NCI-H1105 treated with DMSO at 0.1 percent for 48 hours (cell line): Measurements from ENCODE around the gene HACE1.

Experiments used
- DNase-seq: peaks from one replicate; lab custom pipeline; 2025; lab: John Stamatoyannopoulos, UW

HACE1 gene

DNA sequence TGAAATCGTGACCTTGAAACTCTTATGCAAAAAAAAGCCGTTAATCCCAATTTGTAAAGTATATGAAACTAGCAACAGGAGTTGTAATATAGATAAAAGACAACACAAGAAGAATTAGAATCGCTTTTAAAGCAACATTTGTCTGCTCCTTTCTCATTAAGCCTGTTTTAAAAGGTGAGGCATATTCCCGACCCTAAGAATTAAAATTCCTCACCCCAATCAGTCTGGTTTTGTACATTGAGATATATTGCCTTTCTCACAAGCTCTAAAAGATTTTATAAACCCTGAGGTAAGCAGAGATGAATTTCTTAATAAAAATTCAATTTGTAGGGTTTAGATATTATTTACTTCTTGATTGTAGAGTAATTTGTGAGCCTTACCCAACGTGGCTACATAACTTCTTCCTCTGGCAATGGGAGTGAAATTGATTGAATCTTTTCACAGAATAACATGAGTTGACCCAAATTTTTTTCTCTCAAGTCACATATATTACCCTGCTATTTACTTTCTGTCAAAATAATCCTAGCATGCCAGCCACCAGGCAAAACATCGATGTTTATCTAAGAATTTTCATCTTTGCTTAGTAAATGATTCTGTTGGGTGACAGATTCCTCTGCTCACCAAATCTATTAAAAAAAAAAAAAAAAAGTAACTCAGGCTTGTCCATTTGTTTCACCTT, 173.7 kb downstream of the HACE1 start:
- no peak for DNase-seq

DNA sequence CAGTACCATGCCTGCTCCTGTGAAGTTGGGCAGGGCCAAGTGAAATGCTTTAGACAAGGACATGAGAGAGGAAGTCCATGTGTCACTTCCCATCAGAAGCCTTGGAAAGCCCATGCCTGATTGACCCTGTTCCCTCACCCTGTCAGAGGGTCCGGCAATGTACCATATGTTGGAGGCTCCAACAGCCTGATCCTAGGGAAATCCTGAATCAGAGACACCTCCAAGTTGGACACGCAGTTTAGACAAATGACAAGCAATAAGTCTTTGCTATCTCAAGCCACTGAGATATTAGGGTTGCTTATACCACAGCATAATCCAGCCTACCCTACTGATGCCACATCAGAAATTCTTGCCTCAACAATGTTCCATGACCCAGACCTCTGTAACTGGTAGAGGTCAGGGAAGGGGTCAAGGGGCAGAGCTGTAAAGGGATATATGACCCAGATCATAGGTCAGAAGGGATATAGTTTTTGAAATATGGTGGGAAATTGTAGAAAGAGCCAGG, 174.8 kb downstream of the HACE1 start:
- no peak for DNase-seq

DNA sequence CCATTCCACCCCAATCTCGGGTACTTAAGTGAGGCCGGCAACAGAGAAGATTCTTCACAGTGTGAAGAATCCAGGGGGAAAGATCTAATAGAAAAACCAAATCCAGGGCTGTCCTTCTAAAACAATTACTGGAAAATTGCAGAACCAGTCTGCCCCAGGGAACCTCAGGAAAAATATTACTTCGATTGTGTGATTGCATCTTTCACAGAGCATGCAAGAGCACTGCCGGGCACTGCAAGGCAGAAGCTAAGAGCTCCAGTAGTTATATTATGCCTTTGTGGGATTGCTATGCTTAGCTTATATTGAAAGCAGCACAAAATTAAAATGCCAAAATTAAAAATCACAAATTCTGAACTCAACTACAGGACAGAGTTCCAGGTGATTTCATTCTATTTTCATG, 175.9 kb downstream of the HACE1 start:
- DNase-seq = no peak

DNA sequence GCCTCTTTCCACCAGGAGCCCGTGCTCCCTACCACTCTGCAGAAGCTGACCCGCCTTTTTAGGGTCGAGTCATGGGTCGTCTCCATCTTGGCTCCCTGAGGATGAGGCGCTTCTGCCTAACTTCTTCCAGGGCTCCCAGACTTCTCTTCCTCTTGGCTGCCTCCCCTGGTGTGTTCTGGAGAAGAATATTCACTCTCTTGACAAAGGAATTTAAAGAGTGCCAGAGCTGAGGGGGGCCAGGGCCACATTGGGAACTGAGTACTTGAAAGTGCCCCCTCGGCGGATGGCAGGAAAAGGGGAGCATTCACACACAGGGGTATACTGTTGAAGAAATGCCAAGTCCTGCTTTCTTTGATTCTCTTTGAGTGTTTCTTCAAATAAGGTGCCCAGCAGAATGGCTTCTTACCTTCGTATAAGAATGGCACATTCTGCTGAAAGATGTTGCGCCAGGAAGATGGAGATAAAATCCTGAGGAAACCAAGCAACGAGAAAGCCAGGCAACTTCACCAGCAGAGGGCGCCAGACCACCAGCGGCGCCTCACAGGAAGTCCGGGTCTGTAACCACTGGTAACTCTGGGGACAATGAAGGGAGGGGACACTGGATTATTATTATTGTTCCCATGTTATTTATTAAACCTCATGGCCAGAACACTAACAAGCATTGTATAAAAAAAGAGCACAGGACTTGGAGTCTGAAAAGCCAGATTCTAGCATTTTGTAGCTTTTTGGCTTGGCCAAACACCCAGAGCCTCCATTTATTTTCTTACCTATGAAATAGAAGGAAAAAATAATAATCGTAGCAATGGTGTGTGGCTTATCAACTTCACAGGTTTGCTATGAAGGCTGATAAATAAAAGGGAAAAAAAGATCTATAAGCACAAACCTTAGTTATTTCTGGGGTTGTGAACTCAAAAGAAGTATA, 176.7 kb downstream of the HACE1 start:
- peak; percentile 53 for DNase-seq

DNA sequence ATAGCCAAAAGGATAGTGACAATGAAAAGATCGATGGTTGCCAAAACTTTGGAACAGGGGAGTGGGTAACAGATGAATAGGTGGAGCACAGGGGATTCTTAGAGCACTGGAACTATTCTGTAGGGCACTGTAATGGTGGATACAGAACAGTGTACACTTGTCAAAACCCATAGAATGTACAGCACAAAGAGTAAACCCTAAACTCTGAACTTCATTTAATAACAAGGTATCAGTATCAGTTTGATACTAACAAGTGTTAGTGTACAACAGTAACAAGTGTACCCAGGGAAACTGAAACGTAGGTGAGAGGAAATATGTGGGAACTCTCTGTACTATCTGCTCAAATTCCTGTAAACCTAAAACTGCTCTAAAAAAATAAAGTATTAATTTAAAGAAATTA, 179.2 kb downstream of the HACE1 start:
- no peak for DNase-seq

DNA sequence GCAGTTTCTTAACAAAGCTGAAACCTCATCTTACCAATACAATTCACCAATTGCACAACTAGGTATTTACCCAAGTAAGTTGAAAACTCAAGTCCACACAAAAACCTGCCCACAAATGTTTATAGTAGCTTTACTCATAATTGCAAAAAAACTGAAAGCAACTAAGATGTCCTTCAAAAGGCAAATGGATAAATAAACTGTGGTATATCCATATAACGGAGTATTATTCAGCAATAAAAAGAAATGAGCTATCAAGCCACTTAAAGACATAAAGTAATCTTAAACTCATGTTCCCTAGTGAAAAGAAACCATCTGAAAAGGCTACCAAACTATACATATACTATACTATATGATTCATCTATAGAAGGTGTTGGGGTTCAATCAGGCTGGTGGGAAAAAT, 179.7 kb downstream of the HACE1 start:
- DNase-seq = no peak
